ENCODE measurements around the gene OFD1.

The OFD1 gene

DNA sequence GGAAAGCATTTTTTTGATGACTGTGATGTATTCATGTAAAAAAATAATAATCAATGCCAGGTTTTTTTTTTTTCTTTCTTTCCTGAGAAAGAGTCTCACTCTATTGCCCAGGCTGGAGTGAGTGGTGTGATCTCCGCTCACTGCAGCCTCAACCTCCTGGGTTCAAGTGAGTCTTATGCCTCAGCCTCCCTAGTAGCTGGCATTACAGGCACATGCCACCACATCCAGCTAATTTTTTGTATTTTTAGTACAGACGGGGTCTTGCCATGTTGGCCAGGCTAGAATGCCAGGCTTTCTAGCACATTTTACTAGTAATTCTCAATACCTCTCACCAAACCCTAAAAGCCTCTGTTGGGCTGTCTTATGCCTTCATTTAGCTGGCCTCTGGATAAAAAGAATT is 56.6 kb downstream of the OFD1 start:
- TF ChIP-seq MAX (IDR thresholded peaks at IDR 0.05) = no peak
- no peak for TF ChIP-seq NFIC (IDR thresholded peaks at IDR 0.05)
- TF ChIP-seq, protein P1, sequence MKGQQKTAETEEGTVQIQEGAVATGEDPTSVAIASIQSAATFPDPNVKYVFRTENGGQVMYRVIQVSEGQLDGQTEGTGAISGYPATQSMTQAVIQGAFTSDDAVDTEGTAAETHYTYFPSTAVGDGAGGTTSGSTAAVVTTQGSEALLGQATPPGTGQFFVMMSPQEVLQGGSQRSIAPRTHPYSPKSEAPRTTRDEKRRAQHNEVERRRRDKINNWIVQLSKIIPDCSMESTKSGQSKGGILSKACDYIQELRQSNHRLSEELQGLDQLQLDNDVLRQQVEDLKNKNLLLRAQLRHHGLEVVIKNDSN (IDR thresholded peaks at IDR 0.05) = no peak
- TF ChIP-seq YY1 (IDR thresholded peaks at IDR 0.05; ENCODE audit: low read depth) = no peak
- no peak for TF ChIP-seq TEAD4 (IDR thresholded peaks at IDR 0.05)

- TF ChIP-seq YY1 (IDR thresholded peaks at IDR 0.05; ENCODE audit: low read depth) (no peak), TAF1 (IDR thresholded peaks at IDR 0.05; ENCODE audit: low read depth) (no peak), FOXM1 (IDR thresholded peaks at IDR 0.05; ENCODE audit: borderline replicate concordance, low read depth) (no peak), MAX (IDR thresholded peaks at IDR 0.05) (no peak), CREB1 (IDR thresholded peaks at IDR 0.05; ENCODE audit: low read depth) (no peak), TCF12 (IDR thresholded peaks at IDR 0.05; ENCODE audit: low read depth) (no peak), EP300 (IDR thresholded peaks at IDR 0.05; ENCODE audit: borderline replicate concordance) (no peak), EGR1 (IDR thresholded peaks at IDR 0.05) (no peak)
These were observed 57.0 kb downstream of the OFD1 start for GRCh38 chrX:13791559-13791958.

DNA sequence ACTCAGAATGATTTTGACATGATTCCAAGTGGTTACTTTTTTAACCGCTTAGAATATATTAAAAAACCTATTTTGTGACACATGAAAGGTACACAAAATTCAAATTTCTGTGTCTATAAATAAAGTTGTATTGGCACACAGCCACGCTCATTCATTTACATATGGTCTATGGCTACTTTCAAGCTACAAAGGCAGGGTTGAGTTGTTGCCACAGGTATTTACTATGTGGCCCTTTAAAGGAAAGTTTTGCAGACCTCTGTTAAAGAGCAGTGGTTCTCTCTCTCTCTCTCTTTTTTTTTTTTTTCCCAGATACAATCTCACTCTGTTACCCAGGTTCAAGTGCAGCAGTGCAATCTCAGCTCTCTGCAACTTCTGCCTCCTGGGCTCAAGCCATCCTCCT is 59.3 kb downstream of the OFD1 start:
- TF ChIP-seq EGR1 (IDR thresholded peaks at IDR 0.05) = no peak
- no peak for TF ChIP-seq CREB1 (IDR thresholded peaks at IDR 0.05; ENCODE audit: low read depth)
- TF ChIP-seq MAX (IDR thresholded peaks at IDR 0.05) = no peak
- TF ChIP-seq RAD21 (IDR thresholded peaks at IDR 0.05; ENCODE audit: low read depth) = no peak
- no peak for TF ChIP-seq TEAD4 (IDR thresholded peaks at IDR 0.05)
- no peak for TF ChIP-seq YY1 (IDR thresholded peaks at IDR 0.05; ENCODE audit: low read depth)
- TF ChIP-seq, protein P2, sequence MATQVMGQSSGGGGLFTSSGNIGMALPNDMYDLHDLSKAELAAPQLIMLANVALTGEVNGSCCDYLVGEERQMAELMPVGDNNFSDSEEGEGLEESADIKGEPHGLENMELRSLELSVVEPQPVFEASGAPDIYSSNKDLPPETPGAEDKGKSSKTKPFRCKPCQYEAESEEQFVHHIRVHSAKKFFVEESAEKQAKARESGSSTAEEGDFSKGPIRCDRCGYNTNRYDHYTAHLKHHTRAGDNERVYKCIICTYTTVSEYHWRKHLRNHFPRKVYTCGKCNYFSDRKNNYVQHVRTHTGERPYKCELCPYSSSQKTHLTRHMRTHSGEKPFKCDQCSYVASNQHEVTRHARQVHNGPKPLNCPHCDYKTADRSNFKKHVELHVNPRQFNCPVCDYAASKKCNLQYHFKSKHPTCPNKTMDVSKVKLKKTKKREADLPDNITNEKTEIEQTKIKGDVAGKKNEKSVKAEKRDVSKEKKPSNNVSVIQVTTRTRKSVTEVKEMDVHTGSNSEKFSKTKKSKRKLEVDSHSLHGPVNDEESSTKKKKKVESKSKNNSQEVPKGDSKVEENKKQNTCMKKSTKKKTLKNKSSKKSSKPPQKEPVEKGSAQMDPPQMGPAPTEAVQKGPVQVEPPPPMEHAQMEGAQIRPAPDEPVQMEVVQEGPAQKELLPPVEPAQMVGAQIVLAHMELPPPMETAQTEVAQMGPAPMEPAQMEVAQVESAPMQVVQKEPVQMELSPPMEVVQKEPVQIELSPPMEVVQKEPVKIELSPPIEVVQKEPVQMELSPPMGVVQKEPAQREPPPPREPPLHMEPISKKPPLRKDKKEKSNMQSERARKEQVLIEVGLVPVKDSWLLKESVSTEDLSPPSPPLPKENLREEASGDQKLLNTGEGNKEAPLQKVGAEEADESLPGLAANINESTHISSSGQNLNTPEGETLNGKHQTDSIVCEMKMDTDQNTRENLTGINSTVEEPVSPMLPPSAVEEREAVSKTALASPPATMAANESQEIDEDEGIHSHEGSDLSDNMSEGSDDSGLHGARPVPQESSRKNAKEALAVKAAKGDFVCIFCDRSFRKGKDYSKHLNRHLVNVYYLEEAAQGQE (IDR thresholded peaks at IDR 0.05; ENCODE audit: low read depth) = no peak
- no peak for TF ChIP-seq ZBTB7A (IDR thresholded peaks at IDR 0.05; ENCODE audit: low read depth)
- TF ChIP-seq NFIC (IDR thresholded peaks at IDR 0.05) = no peak

DNA sequence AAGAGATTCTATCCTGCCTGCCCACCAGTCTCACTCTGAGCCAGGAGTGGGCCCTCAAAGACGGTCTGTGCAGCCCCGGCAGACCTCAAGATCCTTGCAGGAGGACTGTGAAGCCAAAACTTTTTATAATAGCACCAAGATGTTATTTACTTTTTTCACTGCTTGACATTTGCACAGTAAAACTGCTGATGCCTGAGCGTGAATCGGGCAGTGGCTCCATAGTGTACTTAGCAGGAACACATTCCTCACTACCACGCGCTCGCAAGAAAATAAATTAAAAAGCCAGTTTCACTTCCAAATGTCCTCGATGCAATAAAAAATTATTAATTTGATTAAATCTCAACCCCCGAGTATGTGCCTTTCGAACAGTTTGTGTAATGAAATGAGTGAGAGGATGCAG is 59.9 kb downstream of the OFD1 start:
- TF ChIP-seq RAD21 (IDR thresholded peaks at IDR 0.05; ENCODE audit: low read depth) (no peak), ZBTB7A (IDR thresholded peaks at IDR 0.05; ENCODE audit: low read depth) (no peak), TEAD4 (IDR thresholded peaks at IDR 0.05) (no peak), YY1 (IDR thresholded peaks at IDR 0.05; ENCODE audit: low read depth) (no peak), CREB1 (IDR thresholded peaks at IDR 0.05; ENCODE audit: low read depth) (no peak), MAX (IDR thresholded peaks at IDR 0.05) (no peak), TAF1 (IDR thresholded peaks at IDR 0.05; ENCODE audit: low read depth) (no peak), TCF12 (IDR thresholded peaks at IDR 0.05; ENCODE audit: low read depth) (no peak), CEBPB (IDR thresholded peaks at IDR 0.05) (no peak), FOXM1 (IDR thresholded peaks at IDR 0.05; ENCODE audit: borderline replicate concordance, low read depth) (no peak), EGR1 (IDR thresholded peaks at IDR 0.05) (no peak), NFIC (IDR thresholded peaks at IDR 0.05) (no peak)
- TF ChIP-seq, protein P2 (IDR thresholded peaks at IDR 0.05; ENCODE audit: low read depth) = no peak

DNA sequence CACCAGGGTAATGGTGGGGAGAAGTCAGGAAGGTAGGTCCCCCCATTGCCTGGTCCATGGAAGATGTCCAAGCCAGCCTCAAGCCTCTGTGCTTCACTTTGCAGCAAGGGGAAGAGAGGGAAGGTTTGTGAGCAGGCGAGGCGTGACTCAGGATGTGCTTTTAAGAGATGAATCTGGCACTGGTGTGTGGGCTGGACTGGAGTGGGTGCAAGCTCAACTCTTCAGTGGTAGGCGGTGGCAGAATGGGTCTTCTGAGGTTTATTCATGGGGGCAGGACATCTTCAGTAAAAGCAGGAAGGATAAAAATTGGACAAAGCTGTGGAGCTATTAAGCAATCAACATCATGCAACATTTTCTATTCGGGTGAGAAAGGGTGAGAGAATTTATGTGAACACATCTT is 63.0 kb downstream of the OFD1 start:
- TF ChIP-seq CEBPB (IDR thresholded peaks at IDR 0.05) = no peak

- TF ChIP-seq YY1 (IDR thresholded peaks at IDR 0.05; ENCODE audit: low read depth) (no peak), CREB1 (IDR thresholded peaks at IDR 0.05; ENCODE audit: low read depth) (no peak), TAF1 (IDR thresholded peaks at IDR 0.05; ENCODE audit: low read depth) (no peak), TEAD4 (IDR thresholded peaks at IDR 0.05) (no peak), EP300 (IDR thresholded peaks at IDR 0.05; ENCODE audit: borderline replicate concordance) (no peak), FOXM1 (IDR thresholded peaks at IDR 0.05; ENCODE audit: borderline replicate concordance, low read depth) (no peak), NFIC (IDR thresholded peaks at IDR 0.05) (no peak)
- TF ChIP-seq, protein P2 (IDR thresholded peaks at IDR 0.05; ENCODE audit: low read depth) = no peak
- TF ChIP-seq, protein P1 (IDR thresholded peaks at IDR 0.05) = no peak
These were observed 63.6 kb downstream of the OFD1 start for GRCh38 chrX:13798184-13798583.
